Inferior parietal cortex (tissue), 1 donor: ENCODE data around the gene SEC31A.

ENCODE experiments used
- DNase-seq: peaks from one replicate; pipeline ENCODE4 v3.0.0-alpha.2; 2016; ENCODE audit errors: extremely low spot score

Gene SEC31A

DNA sequence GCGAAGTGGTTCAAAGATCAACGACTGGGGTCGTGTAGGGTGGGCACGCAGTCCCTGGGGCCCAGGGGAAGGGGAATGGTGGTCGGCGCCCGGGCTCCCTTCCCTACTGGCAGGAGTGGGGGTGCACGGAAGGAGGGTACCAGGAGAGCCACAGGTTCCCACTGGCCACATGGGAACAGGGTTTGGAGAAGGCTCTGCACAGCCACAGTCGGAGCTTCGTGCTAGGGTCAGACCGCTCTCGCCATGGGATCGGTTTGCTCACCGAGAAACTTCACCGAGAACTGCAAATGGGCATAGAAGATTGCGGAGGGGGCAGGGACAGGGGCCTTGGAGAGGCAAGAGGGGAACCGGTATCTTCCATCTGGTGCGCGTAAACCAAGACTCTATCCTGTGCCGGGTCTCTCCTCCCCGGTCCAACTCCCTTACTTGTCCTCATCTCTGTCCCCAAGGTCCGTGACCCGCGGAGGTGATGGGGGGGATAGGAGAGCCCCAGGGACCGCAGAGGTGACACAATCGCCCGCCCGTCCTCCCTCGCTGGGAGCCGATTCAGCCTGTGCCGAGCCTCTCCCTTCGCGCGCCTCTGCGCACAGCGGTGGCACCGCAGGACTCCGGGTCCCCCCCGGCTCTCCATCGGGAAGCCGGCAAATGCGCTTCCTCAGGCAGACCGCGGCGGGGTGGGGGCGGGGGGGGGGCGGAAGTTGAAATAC, 93.4 kb downstream of the SEC31A start:
- DNase-seq: no peak

DNA sequence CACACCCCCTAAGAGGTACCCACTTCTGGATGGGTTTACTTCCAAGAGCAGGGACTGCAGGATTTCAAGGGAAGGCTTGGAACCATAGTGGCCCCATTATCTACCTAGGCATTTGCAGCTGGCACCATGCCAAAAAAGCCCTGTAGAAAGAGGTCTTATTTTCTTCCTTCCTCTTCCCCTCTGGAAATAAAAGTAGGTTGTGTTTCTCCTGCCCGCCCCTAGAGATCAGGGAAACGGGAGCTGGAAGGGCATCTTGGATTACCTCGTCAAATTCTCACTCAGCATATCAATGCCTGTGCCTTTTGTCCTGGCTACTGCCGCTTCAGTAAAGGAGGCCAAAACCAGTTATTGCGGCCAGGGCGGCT, 93.9 kb downstream of the SEC31A start:
- DNase-seq: no peak

DNA sequence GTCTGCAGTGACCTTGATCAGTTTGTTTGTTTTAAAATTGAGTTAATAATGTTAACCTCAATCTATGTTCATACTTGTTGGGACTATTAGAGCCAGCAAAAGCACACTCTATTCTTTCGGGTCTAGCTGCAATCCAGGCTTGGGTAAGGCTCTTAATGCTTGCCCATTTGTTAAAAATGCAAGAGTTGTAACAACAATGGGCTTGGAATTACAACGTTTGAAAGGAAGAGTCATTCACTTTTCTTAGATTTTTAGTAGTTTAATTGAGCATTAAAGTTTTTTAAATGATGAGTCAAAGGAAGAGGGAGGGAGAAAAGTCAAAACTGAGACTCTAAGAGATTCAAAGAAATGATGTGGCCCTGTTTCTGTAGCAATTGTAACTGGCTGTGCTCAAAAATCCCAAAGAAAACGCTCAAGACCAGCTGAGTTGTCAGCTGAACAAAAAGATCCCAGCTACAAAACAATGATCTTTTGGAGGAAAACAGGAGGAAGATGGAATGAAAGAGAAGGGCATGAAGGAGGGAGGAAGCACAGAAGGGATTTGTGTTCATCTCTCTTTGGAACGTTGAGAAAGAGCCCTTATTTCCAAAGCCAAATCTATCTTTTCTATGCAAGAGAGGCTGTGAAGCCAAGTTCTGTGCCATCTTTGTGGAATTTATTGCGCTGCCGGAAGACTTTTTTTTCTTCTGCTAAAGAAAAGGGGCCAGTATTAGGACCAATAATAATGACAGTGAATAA, 97.9 kb downstream of the SEC31A start:
- no peak for DNase-seq

DNA sequence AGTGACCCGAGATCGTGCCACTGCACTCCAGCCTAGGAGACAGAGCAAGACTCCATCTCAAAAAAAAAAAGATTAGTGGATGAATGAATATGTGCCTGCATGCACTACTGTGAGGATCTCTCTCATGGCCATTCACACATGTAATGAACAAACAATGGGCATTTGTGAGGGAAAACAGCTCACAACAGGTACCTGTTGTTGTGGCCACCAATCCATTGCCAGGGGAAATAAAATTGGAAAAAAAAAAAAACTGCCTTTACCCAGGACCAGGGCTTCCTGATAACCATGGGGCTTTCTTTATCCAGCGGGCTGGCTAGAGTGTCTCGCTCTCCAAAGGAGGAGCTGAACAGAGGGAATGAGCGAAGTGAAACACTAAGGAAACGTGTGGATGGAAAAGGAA, 99.8 kb downstream of the SEC31A start:
- DNase-seq: no peak

DNA sequence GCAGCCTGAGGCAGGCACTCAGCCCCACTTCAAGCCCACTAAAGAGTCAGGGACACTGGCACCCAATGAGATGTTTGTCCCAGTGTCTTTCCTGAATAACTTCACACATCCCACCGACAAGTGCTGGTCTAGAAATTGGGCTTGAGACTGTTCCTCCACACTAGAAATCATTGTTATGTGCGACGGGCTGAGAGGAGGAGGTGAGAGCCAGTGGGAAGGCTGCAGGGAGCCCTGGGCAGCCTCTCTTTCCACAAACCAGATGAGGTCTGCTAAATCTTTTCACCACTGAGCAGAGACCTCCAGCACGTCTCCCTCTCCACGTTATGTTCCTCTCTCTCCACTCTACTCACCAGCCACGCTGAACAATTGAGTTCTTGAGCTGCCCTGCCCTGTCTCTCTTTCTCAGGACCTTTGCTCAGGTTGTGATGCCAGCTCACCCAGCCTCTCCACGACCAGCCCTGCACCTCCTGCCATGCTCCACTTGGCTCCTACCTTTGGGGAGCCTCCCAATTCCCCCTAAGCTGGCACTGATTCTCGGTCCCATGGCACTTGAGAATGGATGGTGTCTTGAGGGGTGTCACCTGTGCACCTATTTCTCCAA, 100.8 kb downstream of the SEC31A start:
- no peak for DNase-seq

DNA sequence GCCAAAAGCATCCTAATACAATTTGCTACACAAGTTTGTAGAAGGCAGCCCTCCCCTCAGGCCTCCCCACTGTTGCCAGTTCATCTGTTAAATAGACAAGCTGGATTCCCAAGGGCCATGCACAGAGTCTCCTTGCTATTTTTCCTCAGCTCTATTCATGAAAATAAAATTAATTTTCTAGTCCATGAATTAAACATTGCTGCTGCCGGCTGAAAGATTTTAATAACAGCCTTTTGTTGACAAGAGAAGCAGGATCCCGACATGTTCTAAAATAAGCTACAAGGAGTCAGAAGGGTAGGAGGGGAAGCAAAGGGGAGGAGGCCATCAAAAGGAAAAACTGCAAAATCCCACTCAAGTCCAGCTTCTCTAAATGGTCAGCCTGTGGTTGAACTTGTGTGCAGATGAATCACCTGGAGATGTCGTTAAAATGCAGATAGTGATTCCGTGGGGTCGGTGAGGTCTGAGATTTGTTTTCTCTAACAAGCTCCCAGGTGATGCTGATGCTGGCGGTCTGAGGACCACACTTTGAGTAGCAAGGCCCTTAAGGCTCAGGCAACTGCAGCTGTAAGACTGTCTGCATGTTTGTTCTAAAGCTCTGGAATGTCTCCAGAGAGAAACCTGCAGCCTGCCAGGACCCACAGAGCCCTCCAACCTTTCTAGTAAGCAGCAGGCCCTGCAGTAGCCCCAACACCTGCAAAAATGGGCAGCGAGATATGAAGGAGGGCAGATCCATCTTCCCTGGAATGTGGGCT, 101.8 kb downstream of the SEC31A start:
- no peak for DNase-seq

DNA sequence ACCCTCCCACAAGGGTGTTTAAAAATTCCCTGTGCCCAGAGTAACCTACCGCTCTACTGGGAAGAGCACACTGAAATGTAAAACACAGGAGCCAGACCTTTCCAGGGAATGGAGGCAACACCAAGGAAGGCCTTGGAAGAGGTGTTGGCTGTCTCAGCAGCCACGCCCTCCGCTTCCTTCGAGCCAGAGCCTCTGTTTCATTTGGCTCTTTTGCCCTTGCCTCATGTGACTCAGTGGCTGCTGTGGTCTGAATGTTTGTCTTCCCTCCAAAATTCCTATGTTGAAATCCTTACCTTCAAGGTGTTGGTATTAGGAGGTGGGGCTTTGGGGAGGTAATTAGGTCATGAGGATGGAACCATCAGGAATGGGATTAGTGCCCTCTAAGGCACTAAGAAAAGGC, 103.6 kb downstream of the SEC31A start:
- DNase-seq: no peak

DNA sequence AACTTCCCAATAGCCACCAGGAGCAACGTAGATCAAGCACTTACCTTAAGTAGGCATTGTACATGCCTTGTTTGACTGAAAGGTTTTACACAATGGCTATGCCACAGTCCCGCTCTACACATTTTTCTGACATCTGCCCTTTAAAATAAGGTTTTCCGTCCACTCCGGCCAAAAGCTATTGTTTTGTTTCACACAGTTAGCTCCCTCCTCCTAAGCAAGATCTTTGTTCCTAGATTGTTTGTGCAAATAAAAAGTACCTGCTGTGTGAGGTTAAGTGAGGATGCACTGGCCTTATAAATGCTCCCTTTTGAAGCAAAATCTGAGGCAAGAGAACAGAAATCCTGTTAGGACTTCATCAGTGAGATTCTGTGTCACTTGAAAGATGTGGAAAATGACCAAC, 104.1 kb downstream of the SEC31A start:
- DNase-seq: no peak

DNA sequence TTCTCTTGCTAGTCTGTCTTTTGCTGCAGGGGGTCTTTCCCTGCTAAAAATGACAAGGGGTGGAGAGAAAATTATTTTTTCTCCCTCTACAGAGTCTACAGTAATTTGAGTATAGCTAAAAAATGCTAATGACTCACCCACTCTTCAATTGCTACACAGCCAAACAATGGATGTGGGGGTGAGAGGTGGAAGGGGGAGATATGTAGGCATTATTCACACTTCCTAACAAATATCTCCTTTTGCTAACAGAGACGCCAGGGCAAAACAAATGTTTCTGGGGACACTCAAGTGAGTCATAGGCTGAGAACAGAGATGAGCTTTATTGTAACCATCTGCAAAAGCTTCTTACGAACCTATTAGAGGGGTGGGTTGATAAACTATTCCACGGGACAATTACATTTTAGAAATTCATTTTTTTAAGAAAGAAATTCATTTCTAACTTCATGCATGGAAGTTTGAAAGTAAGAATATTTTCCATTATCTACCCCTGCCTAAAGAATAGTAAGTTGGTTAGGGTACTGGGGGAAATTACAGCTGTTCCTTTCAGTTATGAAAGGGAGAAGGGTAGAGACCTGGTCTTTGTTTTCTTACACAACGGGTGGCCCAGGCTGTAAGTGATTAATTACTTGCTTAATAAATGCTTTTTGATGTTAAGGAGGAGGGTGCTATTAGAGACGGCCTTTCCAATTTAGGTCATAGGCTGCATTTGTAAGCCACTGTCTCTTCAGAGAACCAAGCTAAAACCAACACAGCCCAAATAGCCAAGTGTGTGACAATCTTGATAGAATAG, 105.1 kb downstream of the SEC31A start:
- DNase-seq: no peak

DNA sequence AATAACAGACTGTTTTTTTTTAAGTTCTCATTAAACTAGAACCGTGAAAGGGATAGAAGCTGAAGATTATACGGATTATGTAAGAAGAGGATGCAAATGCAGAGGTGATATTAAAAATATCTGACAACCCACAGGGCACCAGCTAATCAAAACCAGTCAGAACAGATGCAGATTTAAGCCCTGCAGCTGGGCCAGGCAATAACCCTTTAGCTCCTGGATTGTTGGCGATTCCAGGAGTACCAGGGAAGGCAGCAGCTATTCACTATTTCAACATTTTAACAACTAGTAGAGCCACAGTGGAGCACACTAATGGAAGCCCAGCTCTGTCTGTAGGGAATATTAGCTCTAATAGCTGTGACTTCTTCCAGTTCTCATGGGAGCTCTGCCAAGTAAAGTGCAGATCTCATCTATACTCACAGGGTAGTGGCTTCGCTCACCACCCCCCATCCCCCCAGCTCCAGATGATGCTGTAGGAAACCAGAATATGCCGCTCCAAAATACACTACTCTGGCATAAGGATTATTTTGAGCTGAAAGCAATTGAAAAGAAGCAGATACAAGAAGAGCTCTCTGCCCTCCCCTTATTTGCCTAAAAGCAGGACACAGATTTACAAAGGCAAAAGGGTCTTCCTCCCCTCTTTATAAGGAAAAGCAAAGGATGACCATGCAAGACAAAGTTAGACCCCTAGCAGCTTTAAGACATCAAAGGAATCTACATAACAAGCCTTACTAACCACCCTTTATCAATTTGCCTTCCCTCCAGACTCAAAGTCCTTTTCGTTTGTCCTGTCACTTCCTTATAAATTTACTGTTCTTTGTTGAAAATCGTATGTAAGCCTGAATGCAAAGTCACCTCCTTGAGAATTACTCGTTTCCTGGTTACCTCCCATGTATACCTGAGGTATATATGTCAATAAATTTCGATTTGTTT, 106.0 kb downstream of the SEC31A start:
- DNase-seq: no peak

DNA sequence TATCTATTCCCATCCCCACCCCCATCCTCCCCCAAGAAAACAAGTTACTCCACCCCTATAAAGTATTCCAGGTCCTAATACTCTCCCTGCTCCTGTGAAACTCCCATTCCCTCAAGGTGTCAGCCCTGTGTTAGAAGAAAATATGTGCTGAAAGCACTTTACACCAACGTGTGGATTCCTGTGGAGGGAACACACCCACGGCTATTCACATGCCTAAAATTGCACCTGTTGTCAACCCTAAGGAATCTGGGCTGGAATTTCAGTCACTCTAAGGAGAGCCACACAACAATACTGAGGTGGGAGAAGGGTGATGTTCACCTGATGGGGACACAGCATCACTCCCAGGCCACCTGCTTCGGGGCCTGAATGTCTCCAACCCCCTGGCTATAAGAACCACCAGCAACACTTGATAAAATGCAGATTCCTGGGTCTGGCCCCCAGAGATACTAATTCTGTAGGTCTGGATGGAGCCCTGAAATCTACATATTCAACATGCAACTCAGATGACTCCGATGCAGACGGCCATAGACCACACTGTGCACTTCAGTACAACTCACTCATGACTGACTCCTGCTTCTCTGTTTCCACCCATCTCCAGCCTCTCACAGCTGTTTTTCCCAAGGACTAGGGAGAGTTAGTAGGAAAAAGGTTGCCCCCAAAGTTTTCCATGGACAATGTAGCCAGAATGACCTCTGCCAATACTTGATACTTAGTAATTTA, 108.2 kb downstream of the SEC31A start:
- no peak for DNase-seq

DNA sequence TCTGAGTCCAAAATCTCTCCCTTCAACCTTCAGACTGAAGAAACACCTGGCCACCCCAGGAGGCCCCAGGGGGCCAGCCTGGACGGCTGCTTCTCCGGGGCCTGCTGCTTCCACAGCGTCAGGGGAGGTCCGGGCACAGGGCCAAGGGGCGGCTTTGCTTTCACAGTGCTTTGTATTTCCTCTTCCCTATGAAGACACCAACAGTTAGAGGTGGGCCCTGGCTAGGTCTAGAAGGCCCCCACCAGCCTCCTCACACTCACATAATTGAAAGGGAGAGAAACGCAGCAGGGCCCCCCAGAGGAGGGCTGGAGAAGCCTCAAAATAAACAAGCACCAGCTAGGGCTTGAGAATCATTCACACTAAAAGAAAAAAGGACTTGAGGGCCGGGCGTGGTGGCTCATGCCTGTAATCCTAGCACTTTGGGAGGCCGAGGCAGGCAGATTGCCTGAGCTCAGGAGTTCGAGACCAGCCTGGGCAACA, 110.2 kb downstream of the SEC31A start:
- DNase-seq: no peak

DNA sequence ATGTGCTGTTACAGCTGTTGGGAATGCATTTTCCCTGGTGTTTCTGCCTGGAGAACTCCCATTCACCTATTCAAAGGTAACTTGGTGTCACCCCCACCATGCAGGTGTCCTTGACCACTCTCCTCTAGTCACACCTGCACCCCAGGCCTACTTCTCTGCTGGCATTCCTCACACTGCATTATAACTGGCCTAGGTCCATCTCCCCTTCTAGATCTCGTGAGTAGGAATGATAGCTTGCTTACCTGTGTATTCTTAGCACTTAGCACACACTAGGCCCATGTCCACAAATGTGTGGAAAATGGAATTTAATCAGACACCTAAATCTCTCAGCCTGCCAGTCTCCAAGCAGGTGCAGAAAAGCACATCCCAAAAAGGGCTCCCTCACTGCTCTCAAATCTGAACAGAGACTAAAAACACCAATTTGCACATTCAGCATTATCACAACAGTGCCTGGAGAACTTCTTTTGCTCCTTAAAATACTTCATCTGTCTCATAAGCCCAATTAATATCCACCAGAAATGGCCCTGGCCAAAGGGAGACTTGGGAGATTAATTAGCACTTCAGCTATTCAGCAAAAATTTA, 110.7 kb downstream of the SEC31A start:
- DNase-seq: no peak

DNA sequence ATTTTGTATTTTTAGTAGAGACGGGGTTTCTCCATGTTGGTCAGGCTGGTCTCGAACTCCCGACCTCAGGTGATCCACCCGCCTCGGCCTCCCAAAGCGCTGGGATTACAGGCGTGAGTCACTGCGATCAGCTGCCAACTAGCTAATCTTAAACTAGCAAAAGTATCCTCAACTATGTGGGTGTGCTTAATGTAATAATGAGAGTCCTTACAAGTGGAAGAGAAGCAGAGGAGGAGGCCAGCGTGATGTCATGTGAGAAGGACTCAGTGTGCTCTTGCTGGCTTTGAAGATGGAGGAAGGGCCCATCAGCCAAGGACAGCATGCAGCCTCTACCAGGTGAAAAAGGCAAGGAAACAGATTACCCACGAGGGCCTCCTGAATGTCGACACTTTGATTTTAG, 111.9 kb downstream of the SEC31A start:
- no peak for DNase-seq

DNA sequence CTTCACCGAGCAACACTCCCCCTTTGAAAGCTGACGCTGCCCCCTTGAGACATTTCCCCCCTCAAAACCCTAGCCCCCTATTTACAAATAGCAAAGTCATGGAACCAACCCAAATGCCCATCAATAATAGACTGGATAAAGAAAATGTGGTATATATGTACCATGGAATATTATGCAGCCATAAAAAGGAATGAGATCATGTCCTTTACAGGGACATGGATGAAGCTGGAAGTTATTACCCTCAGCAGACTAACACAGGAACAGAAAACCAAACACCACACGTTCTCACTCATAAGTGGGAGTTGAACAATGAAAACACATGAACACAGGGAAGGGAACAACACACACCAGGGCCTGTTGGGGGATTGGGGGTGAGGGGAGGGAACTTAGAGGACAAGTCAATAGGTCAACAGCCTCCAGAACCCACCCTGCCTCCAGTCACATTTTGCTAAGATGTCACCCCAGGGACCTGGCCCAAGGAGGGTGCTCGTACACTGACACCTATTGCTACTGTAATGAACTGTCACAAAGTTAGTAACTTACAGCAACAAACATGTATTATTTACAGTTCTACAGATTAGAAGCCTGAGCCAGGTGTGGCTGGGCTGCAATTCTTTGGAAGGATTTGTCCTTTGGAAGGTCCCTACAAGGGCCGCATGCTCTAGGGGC, 113.0 kb downstream of the SEC31A start:
- DNase-seq: no peak

DNA sequence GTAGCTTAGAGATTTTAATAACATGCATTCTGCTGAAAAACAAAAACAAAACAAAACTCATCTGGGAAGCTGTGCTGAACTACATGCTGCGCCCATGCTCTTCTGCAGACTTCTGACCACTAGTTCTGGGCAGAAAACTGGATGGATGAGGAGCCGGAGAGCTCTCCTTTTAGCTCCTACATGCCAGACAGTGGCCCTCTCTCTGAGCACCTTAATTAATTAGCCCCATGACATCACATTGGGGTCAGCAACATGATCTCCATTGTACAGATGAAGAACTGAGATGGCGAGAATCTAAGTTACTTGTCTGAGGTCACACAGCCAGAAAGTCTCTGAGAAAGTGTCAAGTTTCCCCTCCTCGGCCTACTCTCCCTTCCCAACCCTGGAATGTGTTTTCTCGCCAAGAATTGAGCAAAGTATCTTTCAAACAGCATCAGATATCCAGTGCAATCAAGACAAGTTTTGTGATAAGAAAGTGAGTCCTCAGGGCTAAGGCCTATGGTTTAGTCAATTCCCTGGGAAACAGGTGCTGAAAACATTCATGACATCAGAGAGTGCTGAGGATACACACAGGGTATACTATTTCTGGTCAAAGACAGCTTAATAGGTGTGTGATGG, 113.9 kb downstream of the SEC31A start:
- no peak for DNase-seq

DNA sequence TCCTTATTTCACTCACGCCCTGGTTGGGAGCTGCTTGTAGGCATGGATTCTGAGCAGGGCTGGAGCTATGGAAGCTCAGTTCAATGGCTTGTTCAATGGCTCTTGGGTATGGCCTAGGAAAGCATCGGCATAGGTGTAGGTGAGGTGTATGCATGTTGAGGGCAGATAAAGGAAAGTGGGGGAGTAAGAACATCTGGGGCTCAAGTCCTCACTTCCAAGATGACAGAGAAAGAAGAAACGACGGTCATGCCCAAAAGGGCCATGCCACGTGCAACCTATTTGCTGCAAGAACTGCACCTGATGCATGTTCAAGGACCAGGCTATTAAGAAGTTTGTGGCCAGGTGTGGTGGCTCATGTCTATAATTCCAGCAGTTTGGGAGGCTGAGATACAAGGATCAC, 115.7 kb downstream of the SEC31A start:
- DNase-seq: no peak

DNA sequence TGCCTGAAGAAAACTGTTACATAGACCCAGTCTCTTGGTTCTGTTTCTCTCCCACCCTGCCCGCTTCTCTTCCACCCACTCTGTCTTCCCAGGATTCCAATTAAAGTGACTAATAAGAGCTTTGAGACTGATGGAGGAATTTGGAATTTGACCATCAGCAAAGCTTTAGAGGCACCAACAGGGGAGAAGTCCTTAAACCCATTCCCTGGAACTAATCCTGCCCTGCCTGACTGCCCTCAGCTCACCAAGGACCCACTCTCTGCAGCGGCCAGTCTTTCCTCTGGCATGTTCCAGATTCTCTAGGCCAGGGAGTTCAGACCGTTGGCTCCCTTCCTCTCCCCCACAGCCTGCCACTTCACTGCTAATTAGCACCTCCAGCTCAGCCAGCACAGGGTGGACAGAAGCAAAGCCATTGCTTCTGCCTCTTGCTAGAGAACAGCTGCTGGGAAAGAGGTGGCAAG, 116.2 kb downstream of the SEC31A start:
- DNase-seq: no peak
